Mucosa of gallbladder (tissue), 1 donor: ENCODE data around the gene MAML2. TPM values are rescaled to one million over a fixed set of nuclear protein-coding genes. Genes with fewer than 3 reads are reported as not detected.

ENCODE experiments used
- DNase-seq: peaks from one replicate; pipeline ENCODE4 v3.0.0-alpha.2; 2020; ENCODE audit warnings: low spot score
- total RNA-seq: library from RNA; stranded (reverse); gene quantifications from one replicate; pipeline ENCODE4 v1.2.1, GENCODE V29; 2021
- donor health status: DM: no; HTN: no; CAD: no.

MAML2 gene
- total RNA-seq, 1 donor from 2014 or later, result 14.3 TPM

DNA sequence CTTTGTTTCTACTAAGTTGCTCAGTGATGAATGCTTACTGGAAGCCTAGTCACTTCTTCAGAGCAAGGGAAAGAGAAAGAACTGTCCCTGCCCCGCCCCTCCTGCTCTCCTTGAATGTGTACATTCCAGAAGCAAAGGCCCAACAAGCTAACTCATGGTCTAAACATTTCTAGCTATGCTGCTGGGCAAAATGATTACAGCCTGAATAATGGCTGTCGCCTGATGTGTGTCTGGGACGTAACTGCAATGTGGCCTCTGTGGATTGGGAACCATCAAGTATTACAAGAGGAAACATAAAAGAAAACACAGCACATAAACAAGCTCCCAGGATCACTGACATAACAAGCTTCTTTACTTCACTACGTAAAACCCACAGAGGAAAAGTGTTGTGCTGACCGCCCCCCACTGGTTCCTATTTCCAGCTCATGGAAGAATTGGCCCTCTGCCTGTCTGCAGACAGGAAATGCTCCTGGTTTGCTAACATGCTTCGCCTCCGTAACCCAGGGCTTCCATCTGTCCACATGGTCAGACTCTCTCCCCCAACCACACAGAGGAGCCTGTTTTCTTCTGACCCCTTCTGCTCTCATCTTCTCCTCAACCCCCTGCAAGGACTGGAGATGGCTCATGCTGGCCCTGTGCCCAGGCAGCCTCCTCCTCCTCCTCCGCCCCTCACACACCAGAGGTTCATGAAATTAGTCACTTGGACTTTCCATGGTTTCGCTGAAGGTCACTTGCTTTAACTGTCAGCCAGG is 187.2 kb downstream of the MAML2 start:
- peak; percentile 71 for DNase-seq

DNA sequence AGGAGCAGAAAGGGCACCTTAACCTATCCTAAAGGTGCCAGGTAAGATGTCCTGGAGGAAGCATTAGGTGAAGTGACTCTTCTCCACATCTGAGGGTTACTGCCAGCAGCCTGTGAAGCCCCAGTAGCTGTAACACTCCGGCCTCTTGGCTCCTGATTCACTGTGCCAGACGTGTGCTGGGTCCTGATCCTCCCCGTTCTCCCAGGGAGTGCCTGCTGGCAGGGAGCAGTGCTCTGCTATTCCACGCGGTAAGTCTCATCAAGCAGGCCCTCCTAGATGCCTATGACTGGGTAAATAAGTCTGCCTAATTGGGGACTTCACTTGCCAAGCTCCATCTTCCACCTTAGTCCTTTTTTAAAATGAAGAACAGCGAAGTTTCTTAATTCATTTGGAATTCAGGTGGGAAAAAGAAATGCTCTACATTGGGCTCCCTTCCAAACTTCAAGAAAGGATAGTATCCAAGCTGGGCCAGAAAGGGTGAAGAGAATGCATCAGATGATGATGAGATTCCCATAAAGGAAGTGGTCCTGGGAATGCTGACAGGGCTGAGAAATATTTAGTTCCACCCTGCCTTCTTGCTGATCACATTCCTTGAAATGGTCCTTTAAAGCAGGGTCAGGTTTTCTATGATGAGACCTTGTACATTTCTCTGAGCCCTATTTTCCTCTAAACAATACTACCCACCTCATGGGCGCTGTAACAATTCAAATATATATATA is 188.0 kb downstream of the MAML2 start:
- DNase-seq, result no peak

DNA sequence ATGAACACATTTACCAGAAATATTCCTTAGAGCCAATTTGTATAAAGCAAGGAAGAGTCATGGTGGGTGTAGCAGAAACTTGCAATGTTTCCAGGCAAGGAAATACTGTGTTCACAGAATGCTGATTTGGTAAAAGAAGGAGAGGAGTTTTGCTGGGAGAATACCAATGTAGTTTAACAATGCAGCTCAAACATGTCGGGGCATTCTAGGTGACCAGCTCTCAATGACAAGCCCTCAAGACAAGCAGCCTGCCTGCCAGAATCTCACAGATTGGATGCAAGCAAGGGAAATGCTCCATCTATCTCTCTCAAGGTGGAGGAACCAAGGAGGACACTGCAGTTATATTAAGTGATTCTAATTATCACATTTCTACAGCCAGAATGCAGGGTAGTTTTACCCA is 190.4 kb downstream of the MAML2 start:
- no peak for DNase-seq

DNA sequence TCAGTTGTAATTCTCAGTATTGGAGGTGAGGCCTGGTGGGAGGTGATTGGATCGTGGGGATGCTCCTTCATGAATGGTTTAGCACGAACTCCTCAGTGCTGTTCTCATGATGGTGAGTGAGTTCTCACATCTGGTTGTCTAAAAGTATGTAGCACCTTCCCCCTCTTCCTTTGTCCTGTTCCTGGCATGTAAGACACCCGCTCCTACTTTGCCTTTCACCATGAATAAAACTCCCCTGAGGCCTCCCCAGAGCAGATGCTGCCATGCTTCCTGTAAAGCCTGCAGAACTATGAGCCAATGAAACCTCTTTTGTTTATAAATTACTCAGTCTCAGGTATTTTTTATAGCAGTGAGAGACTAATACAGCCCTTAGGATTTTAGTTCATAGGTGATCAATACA is 191.5 kb downstream of the MAML2 start:
- DNase-seq, result no peak

DNA sequence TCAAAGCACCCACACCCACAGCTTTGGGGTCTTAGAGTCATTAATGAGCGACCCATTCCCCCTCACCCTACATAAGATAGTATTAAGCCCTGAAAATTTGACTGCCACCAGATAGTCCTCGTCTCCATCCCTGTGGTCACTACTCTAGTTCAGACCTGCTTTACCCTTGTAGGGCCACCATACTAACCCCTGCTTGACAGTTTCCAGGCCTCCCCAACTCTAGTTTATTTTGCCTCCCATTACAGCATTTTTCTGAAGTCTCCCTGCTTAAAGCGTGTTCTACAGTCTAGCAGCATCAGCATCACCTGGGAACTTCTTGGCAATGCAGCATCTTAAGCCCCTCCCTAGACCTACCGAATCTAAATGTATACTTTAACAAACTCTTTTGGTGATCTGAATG is 192.4 kb downstream of the MAML2 start:
- DNase-seq, result no peak

DNA sequence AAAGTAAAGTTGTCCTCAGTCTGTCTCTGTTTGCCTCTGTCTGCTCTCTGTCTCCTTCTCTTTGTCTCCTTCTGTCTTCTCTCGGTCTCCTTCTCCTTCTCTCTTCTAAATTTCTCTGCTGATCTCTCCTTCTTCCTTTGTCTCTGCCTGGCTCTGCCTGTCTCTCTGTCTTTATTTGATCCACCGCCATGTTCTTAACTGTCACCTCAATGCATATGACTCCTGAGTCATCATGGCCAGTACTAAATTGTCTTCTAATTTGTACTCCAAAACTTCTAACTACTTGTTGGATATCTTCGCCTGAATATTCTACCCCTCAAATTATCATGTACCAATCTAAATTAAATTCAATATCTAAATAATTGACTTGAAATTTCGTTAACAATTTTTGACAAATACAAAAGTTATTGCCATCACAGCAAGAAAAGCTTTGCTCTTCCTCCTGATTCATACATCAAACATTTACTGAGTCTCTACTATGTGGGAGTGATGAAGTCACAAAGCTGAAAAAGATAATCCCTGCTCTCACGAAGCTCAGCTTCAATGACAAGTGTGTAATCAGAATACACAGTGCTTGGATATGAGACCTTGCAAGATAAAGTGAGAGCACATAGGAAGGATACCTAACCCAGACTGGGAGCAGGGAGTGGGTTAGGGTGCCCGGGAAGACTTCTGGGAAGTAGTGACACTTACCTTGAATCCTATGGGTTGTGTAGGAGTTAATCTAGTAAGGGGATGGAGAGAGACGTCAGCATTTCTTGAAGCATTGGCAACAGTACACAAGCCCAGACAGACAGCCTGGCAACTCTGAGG is 193.0 kb downstream of the MAML2 start:
- DNase-seq, result no peak

DNA sequence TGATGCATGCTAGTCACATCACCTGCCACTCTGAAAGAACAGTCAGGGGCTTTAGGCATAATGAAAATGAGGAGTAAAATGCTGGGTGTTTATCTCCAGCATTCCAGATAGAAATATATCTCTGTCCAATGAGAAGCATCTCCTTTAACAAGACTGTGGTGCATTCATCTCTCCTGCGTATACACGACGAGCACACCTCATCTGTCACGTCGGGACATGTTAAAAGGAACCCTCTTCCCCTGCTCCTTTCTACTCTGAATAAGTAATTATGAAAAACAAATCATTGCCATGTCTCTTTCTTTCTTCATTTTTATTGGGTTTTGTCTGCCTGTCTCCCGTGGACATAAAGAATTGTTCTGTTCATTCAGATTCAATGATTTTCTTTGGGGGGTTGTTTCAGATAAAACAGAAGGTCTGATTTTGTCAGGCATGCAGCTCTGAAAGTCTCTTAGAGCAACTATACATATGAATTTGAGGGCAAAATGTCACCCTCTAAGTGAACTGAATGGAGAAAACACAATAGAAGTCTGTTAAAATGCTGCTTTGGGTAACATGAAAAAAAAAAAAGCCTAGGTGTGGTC is 195.0 kb downstream of the MAML2 start:
- no peak for DNase-seq

DNA sequence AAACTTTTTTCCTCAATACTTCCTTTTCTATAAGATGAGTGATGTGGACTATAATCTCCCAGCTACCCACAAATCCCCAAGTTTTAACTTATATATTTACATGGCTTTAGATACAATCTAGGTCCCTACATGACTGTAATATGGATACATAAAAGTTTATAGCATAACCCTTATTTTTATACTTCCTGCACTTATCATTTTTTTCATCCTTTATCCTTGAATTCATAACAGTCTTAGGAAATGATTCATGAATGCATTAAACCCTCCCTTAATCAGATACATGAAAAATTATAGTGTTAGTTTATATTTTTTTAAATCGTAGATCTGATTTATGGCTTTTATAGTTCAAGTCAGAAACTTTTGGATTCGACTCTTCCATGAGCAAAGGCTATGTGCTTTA is 195.8 kb downstream of the MAML2 start:
- DNase-seq, result no peak

DNA sequence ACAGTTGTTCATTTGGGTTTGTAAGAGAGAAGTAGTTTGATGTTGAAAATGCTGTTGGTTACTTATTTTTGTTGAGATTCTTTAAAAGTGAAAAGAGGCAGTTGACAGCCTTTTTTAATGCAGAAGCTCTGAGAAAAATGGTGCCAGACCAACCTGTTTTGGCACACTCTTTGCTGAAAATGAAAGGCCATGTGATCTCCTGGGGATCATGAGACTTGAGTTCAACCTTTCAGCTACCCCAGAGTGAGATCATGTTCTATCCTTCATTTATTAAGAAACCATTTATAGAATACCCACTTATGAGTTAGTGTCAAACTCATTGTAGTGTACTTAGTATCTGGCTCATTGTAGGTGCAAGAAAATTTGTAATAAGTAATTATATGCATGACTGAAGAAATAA is 196.2 kb downstream of the MAML2 start:
- DNase-seq, result no peak

DNA sequence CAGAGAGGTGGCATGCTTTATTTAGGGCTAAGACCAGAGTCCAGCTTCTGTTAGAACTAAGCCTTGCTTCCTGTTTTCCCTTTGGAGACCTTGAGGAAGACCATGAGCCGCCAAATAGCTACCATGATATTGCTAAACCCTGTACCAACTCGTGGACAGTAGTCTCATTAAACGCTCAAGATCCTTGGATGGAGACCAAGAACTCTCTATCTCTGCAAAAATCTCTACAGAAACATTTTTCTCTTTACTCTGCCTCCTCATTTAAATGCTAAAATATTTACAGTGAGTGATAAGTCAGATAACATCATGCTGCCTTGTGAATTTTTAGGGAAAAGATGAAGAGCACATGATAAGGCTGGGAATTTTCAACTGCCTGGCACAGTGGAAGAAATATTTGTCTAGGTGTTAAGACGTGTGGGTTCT is 197.8 kb downstream of the MAML2 start:
- DNase-seq, result no peak

DNA sequence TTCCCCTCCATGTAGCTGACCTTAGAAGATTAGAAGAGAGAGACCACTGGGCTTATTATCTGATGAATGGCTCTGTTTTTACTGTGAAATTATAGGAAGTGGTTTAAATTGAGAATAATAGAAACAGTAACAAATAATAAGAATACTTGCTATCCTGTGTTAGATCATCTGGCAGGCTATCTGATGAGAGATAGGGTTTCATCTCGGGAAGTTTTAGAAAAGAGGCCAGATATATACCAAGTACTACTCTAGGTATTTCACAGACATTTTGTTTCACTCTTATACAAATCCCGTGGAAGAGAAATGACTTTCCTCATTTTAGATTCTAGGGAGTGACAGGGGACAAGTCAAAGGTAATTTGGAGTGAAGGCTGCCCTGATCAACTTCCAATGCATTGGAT is 198.4 kb downstream of the MAML2 start:
- DNase-seq, result no peak

DNA sequence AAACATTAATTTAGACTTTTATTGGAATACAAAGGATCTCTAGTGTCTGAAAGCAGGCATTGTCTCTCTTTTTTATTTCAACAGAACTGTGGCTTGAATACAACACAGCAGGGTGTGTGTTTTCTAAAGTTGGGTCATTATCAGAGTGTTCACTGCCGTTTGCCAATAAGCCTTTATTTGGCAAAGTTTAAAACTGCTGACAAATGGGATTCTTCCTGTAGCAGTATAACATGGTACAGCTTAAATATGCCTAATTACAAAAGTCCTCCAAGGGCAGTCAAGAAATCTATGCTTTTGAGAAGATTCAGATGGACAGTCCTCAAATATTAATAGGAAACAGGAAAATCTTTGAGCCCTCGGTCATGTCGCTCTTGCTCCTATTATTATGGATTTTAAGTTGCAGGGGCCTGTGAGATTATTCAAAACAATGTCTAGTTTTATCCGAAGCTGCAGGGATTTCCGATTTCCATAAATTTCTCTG is 199.9 kb downstream of the MAML2 start:
- DNase-seq, result no peak

DNA sequence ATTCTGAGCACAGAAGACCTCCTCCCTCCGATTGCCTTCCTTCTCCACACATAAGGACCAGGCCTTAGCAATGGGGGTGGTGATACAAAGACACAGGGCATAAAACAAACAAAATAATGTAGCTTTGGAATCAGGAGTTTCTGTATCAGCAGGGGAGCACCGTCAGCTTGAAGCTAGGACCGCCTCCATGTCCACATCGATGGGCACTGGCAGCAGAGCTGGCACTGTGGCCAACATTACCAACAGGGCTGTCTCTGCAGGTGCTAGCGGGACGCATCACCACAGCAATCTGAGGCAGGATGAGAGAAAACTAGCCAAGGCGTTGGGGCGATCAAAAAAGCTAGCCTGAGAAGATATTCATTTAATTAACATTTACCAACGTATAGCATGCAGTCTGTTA is 201.4 kb downstream of the MAML2 start:
- DNase-seq, result no peak

DNA sequence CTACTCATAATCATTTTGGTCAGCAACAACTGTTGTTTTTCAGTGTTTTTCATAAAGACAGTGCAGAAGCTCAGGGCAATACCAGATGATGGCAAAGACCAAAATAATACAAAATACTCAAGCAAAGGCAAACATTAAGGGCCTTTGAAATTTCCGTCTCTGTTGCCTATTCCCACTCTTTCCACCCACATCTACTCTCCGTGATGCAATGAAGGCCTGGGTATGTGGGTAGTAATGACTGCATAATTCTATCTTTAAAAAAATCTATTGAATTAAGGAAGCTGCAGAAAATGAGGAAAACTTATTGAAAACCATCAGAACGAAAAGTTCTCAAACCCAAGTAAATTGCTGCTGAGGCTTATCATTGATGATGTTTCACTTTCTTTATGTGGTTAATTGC is 203.3 kb downstream of the MAML2 start:
- no peak for DNase-seq

DNA sequence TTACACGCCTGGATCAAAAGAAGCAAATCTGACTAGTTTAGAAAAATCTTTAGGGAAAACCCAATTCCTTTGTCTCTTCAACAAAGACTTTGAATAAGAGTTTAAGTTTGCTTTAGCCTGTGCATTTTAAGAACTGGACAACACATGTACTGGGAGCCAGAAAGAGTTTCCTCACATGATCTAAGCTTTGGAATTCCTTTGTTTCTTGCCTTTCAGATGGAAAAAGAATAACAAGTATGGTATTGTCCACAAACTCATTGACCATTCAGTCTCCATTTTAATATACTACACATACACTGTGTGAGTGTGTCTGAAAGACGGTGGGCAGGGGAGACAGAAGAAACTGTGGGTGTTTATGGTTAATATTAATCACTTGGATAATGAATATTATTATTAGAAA is 205.6 kb downstream of the MAML2 start:
- DNase-seq, result no peak

DNA sequence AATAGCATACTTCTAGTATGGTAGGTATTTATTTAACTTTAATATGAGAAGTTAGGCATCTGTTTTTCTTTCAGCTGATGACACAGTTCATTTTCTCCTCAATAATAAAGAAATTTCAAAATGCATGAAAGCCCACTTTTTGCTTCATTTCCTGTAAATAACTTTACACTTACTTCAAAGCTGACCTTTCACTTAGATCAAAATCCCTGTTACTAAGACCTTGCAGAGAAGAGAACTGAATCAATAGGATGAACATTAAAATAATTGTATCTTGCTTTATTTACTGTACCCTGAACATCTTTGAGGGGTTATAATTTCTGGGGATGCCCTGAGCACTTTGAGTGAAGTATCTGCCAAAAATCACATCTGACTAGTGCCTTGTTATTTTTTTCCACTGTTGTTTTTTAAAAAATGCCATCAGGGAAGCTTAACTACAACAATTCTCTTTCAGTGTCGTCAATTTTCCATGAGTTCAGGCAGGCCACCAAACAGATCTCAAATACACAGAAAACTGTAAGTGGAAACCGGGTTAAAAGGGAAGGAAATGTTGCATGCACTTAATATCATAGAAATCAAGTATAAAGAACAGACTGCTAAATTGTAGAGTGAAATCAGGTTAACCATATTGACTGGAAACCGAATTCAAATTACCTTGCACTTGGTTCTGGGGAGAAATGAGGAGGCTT is 206.2 kb downstream of the MAML2 start:
- no peak for DNase-seq

DNA sequence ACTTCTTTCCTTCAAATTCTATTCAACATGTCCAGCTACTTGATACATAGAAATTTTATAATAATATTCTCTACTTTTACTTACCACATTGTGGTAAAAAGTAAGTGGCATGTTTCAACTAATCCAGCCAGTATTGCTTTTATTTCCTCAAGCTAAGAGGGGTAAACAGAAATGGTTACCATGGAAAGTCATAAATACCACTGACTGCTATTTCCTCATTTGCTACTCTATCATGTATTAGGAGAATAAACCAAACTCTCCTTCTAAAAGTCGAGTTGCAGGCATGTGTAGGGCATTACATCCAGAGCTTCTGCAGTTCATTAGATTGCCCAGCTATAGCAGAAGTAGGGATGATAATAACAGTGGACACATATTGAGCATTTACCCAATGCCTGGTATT is 208.4 kb downstream of the MAML2 start:
- DNase-seq, result no peak

DNA sequence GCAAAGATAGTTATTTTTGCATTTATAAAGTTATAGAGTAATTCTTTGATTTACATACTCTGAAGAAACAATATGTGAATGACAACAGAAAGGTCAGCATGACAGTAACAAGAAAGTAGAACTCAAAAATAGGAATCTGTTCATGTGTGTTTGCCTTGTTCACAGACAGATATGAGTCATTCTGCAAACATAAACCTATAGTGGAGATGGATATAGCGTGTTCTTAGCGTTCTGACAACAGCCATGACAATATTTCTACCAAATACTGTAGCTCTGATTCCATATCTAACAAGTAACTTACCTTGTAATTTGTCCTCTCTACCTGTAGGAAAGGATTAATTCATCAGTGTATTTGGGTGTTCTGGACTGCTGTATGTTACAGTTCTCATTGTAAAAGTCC is 210.6 kb downstream of the MAML2 start:
- no peak for DNase-seq

DNA sequence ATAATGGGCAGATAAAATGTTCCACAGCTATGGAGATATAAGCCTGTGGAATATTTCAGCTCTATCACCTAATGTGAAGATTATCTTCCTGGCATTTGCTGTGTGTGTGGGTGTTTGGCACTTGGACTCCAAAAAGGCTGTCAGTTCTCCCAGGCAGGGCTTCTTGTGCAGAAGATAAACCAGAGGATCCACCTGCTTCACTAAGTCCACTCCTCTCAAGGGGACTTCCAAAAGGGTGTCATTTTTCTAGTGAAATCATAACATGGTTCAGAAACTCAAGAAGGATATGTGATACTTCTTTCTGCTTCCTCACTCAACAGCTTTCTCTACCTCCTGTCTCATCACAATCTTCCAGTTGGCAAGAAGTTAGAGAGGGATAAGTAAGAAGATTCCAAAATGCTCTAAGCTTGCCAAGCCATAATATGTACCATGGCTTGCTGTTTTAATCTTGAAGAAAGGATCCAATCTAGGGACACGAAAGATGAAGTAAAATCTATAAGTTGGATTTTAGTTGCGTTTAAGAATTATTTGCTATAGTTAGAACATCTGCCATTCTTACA is 212.9 kb downstream of the MAML2 start:
- no peak for DNase-seq

DNA sequence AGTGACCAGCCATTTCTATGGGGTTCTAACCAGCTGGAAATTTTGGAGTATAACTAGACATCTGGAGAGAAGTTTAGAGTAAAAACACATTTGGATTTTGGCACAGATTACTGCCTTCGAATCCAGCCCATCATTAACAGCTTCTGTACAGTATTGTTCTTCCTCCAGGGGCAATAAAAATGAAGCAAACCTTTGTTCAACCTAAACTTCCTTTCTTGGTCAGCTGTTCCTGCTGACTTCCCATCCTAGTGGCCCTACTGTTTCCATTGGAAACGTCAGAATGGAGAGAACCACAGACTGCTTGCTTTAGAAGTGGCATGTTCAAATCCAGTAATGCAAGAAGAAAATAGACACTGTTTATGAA is 215.4 kb downstream of the MAML2 start:
- DNase-seq, result no peak

DNA sequence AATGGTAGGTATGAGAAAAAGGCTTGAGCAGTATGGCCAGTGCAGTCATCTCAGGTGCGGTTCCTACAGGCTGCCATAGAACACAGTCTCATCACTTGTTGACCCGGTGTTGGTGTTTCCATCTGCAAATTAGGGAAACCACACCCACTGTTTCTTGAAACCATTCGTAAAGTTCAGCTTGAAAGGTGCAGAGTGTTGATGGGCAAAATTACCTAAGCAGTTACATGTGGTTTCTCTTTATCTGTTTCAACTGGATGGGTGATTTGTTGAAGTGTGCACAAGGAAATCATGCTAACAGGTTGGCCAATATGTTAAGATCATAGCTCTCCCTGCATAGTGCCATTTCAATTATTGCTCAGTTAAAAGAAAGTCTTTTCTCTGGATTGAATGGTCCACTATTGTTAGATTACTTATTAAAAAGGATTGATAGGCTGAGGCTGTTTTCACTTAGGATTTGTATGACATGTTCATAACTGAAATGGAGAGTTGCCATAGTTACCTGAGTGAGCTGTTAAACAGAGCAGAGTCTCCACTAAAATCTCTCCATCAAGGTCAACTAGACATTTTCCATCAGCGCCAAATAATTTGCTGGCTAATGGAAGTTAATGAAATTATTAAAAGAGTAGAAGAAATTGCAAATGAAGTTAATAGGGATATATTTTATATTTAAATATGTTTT is 215.9 kb downstream of the MAML2 start:
- DNase-seq, result no peak
